ENCODE results near the gene PLA2G4A. TPM values are rescaled to one million over a fixed set of nuclear protein-coding genes. Genes with fewer than 3 reads are reported as not detected.

Gene PLA2G4A
- polyA plus RNA-seq, 1 donor from 2014 or later, result not detected

DNA sequence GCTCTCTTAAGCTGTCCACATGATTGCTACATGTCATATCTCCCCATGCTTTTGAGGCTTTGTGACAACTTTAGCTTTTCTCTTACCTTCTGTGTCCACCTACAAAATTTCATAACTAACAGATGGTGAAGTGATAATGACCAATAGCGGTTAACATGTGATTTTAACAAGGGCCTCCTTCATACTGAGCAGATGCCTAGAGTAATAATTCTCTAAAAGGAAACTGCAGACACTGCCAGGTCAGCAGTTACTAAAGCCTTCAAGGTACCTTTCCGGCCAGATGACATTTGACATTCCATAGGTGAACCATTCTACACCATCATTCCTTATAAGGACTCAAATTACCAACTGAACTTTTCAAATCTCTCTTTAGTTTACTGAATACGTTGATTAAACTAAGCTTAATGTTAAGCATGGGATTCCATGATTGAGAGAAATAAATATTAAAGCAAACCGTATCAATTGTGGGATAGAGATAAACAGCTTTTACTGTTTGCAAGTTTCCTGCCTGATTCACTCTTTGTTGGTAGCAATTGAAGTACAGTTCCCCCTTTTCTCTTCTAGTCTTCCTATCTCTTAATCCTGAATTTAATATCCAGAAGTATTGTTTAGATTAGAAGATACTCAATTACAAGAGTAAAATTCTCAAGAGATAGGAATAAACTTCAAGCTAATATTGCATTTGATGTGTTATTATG, 205.1 kb downstream of the PLA2G4A start:
- no peaks in the 10 kb centered on the region for H3K79me2 ChIP-seq (replicated peaks; ENCODE audit: insufficient read depth, low read length)
- no peaks in the 10 kb centered on the region for H3K27me3 ChIP-seq (ENCODE audit: insufficient read depth, low read depth, low read length)
- peak; percentile 34 for TF ChIP-seq EP300 (conservative IDR thresholded peaks at IDR 0.05; ENCODE audit: poor library complexity, severe bottlenecking)
- no peak for TF ChIP-seq EZH2 (IDR thresholded peaks at IDR 0.05; ENCODE audit: borderline replicate concordance, insufficient read depth, low read length, poor library complexity, severe bottlenecking)
- no peak overlapping the region for H3K27ac ChIP-seq (ENCODE audit: low read length)
- no peaks in the 10 kb centered on the region for H3K36me3 ChIP-seq (ENCODE audit: insufficient read depth, low read length)
- no peaks in the 10 kb centered on the region for H3F3A ChIP-seq (ENCODE audit: insufficient read depth, low read length, poor library complexity, severe bottlenecking)
- H3K9me2 ChIP-seq (ENCODE audit: insufficient read depth, low read length), result no peaks in the 10 kb centered on the region
- H2AFZ ChIP-seq (ENCODE audit: low read depth, low read length), result no peak overlapping the region
- H3K9ac ChIP-seq (ENCODE audit: low read length), result no peak overlapping the region
- H3K9me3 ChIP-seq (ENCODE audit: low read length), result no peaks in the 10 kb centered on the region
- H4K20me1 ChIP-seq (ENCODE audit: insufficient read depth), result no peaks in the 10 kb centered on the region
- H3K4me2 ChIP-seq (ENCODE audit: low read length), result no peak overlapping the region
- H3K4me3 ChIP-seq (ENCODE audit: low read length), result no peak overlapping the region

DNA sequence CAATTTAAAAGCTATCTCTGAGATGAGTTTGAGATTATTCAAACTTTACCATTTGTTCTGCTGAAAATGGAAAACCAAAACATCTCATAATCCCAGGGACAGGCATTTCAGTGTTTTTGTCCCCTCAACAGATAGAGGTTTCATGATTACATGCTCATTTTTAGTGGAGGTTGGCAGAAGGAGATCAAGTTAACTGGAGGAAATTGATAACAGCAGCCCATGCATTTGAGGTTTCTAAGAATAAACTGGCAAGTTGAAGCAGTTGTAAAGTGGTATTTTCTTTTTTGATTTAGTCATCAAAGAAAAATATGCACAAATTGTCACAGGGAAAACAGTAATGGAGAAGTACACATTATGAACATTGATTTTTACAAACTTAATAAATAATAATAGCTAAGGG, 205.8 kb downstream of the PLA2G4A start:
- H3K9me3 ChIP-seq (ENCODE audit: low read length), result no peaks in the 10 kb centered on the region
- H3K36me3 ChIP-seq (ENCODE audit: insufficient read depth, low read length), result no peaks in the 10 kb centered on the region
- H3K9ac ChIP-seq (ENCODE audit: low read length), result no peak overlapping the region
- H3K4me3 ChIP-seq (ENCODE audit: low read length), result no peak overlapping the region
- no peak overlapping the region for H2AFZ ChIP-seq (ENCODE audit: low read depth, low read length)
- no peaks in the 10 kb centered on the region for H3K79me2 ChIP-seq (replicated peaks; ENCODE audit: insufficient read depth, low read length)
- H3K4me2 ChIP-seq (ENCODE audit: low read length), result no peak overlapping the region
- H3K9me2 ChIP-seq (ENCODE audit: insufficient read depth, low read length), result no peaks in the 10 kb centered on the region
- H3K27ac ChIP-seq (ENCODE audit: low read length), result no peak overlapping the region
- H4K20me1 ChIP-seq (ENCODE audit: insufficient read depth), result no peaks in the 10 kb centered on the region
- no peaks in the 10 kb centered on the region for H3F3A ChIP-seq (ENCODE audit: insufficient read depth, low read length, poor library complexity, severe bottlenecking)
- no peaks in the 10 kb centered on the region for H3K27me3 ChIP-seq (ENCODE audit: insufficient read depth, low read depth, low read length)
- no peak for TF ChIP-seq RAD21 (conservative IDR thresholded peaks at IDR 0.05)
- TF ChIP-seq, protein P1, sequence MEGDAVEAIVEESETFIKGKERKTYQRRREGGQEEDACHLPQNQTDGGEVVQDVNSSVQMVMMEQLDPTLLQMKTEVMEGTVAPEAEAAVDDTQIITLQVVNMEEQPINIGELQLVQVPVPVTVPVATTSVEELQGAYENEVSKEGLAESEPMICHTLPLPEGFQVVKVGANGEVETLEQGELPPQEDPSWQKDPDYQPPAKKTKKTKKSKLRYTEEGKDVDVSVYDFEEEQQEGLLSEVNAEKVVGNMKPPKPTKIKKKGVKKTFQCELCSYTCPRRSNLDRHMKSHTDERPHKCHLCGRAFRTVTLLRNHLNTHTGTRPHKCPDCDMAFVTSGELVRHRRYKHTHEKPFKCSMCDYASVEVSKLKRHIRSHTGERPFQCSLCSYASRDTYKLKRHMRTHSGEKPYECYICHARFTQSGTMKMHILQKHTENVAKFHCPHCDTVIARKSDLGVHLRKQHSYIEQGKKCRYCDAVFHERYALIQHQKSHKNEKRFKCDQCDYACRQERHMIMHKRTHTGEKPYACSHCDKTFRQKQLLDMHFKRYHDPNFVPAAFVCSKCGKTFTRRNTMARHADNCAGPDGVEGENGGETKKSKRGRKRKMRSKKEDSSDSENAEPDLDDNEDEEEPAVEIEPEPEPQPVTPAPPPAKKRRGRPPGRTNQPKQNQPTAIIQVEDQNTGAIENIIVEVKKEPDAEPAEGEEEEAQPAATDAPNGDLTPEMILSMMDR (IDR thresholded peaks at IDR 0.05; ENCODE audit: poor library complexity, severe bottlenecking), result no peak
- no peak for TF ChIP-seq EP300 (conservative IDR thresholded peaks at IDR 0.05; ENCODE audit: poor library complexity, severe bottlenecking)
- TF ChIP-seq MXI1 (conservative IDR thresholded peaks at IDR 0.05; ENCODE audit: poor library complexity, severe bottlenecking), result no peak
- TF ChIP-seq TAF1 (IDR thresholded peaks at IDR 0.05; ENCODE audit: low read depth), result no peak
- TF ChIP-seq POLR2AphosphoS5 (IDR thresholded peaks at IDR 0.05), result no peak
- no peak for TF ChIP-seq EZH2 (IDR thresholded peaks at IDR 0.05; ENCODE audit: borderline replicate concordance, insufficient read depth, low read length, poor library complexity, severe bottlenecking)
- TF ChIP-seq REST (IDR thresholded peaks at IDR 0.05; ENCODE audit: borderline replicate concordance), result no peak
- no peak for TF ChIP-seq SMC3 (conservative IDR thresholded peaks at IDR 0.05; ENCODE audit: poor library complexity)

Measured in neural cell (in vitro differentiated cells).